Right renal pelvis (tissue), 4 donors: ENCODE results near the gene HOGA1. TPM values are rescaled to one million over a fixed set of nuclear protein-coding genes. Genes with fewer than 3 reads are reported as not detected.
"Not testable (repeated sequence)": the region's sequence is repeated elsewhere in the genome, so short reads cannot be mapped to it uniquely, and the experiment has no call there.

Source experiments
- DNase-seq, 4 donors: peaks; one replicate each; pipeline ENCODE4 v3.0.0-alpha.2; 2013; ENCODE audit warnings: low read depth in 4 of 4, low spot score in 3 of 4, missing footprints in 1 of 4
- polyA plus RNA-seq, 4 donors: library from polyadenylated mRNA; unstranded; fragments of 120-200 nt; gene quantifications; one replicate each; pipeline ENCODE4 v1.2.1, GENCODE V29; 2013; ENCODE audit not compliant: insufficient read length in 4 of 4

The HOGA1 gene
- polyA plus RNA-seq, 4 donors = 37.5 to 55.6 (median 47.2) TPM

GRCh38 chr10:97553575-97554031, 30.6 kb upstream of the HOGA1 start:
- no peak for DNase-seq

DNA sequence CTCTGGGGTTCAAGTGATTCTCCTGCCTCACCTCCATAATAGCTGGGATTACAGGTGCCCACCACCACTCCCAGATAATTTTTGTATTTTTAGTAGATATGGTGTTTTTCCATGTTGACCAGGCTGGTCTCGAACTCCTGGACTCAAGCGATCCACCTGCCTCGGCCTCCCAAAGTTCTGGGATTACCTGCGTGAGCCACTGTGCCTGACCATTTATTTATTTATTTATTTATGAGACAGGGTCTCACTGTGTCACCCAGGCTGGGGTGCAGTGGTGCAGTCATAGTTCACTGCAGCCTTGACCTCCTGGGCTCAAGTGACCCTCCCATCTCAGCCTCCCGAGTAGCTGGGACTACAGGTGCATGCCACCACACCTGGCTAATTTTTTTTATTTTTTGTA, 29.9 kb upstream of the HOGA1 start:
- DNase-seq = not testable (repeated sequence)

- DNase-seq = not testable (repeated sequence)
Measured at GRCh38 chr10:97555541-97555940, 28.6 kb upstream of the HOGA1 start.

DNA sequence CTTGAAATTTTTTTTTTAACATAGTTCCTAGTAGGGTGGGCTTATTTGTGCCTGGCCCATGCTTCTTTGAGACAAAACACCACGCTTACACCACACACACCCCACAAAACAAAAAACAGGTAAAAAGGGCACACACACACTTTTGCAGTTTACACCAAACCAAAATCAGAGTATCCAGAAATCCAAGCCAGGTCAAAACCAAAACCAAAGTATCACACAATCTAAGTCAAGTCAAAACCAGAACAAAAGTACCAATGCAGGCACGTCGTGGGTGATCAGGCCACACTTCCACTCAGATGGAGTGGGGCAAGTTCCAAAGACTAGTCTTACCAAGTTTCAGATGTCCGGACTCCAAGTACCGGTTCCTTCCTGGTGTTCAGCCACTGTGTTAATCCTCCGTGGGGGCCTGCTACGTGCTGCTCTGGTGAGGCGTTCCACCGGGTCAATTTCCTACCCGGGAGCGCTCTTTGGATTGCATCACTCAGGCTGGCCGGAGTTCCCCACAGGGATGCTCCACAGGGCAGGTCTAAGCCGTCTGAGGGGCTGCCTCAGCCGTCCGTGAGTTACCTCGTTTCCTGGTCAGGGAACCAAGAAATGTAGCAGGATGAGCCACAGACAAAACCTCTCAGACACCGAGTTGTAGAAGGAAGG, 23.3 kb upstream of the HOGA1 start:
- DNase-seq = not testable (repeated sequence)

DNA sequence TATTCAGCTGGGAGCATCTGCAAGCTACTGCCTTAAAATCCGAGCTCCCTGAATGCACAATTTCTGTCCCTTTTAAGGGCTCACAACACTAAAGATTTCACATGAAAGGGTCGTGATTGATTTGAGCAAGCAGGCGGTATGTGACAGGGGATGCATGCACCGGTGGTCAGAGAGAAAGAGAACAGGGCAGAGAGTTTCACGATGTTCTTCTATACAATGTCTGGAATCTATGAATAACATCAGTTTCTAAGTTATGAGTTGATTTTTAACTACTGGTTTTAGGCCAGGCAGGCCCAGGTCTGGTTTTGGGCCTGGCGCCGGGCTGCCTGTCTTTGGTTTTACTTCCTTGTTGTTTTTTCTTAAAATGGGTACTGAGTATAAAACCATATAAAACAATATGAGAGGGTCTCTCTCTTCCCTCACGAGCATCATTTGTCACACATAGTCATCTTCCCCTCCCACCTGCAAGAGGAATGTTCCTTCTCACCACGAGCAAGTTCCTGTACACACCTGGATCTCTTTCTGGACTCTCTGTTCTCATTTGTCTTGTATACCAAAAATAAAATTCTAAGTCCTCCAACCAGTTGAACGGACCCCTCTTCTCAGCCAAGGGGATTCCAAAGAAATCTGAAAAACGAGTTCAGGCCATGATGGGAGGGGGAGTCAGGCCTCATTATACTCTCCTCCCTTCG, 22.7 kb upstream of the HOGA1 start:
- not testable (repeated sequence) for DNase-seq

DNA sequence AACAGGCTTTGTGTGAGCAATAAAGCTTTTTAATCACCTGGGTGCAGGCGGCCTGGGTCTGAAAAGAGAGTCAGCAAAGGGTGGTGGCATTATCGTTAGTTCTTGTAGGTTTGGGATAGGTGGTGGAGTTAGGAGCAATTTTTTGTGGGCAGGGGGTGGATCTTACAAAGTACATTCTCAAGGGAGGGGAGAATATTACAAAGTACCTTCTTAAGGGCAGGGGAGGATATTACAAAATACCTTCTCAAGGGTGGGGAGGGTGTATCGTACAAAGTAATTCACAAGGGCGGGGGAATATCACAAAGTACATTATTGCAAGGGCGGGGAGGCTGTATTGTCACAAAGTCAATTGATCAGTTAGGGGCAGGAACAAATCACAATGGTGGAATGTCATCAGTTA, 21.9 kb upstream of the HOGA1 start:
- DNase-seq = not testable (repeated sequence)

- DNase-seq = no peak
Measured at GRCh38 chr10:97563337-97563736, 20.9 kb upstream of the HOGA1 start.

GRCh38 chr10:97564776-97565175, 19.4 kb upstream of the HOGA1 start:
- no peak for DNase-seq

GRCh38 chr10:97566336-97566996, 17.7 kb upstream of the HOGA1 start:
- no peak for DNase-seq

DNA sequence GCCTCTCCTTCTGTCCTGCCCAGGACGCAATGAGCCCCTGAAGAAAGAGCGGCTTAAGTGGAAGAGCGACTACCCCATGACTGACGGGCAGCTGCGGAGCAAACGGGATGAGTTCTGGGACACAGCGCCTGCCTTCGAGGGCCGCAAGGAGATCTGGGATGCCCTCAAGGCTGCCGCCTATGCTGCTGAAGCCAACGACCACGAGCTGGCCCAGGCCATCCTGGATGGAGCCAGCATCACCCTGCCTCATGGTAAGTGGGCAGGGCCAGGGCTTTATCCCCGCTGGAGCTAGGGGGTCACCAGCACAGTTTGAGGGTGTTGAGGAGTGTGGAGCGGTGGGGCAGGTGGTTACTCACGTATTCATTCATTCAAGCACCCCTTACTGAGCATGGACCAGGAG, 16.3 kb upstream of the HOGA1 start:
- DNase-seq = no peak

DNA sequence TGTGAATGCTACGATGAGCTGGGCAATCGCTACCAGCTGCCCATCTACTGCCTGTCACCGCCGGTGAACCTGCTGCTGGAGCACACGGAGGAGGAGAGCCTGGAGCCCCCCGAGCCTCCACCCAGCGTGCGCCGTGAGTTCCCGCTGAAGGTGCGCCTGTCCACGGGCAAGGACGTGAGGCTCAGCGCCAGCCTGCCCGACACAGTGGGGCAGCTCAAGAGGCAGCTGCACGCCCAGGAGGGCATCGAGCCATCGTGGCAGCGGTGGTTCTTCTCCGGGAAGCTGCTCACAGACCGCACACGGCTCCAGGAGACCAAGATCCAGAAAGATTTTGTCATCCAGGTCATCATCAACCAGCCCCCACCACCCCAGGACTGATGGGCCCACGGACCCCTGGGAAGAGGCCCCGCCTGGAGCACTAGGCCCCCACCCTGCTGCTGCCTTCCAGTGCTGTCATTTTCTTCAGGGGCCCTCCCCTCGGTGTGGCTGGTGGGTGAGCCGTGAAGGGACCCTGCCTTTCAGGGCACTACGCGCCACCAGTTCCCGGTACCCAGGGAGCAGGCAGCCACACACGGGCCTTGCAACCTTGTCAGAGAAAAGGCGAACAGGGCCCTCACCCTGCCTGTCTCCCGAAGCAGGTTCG, 13.9 kb upstream of the HOGA1 start:
- no peak for DNase-seq

DNA sequence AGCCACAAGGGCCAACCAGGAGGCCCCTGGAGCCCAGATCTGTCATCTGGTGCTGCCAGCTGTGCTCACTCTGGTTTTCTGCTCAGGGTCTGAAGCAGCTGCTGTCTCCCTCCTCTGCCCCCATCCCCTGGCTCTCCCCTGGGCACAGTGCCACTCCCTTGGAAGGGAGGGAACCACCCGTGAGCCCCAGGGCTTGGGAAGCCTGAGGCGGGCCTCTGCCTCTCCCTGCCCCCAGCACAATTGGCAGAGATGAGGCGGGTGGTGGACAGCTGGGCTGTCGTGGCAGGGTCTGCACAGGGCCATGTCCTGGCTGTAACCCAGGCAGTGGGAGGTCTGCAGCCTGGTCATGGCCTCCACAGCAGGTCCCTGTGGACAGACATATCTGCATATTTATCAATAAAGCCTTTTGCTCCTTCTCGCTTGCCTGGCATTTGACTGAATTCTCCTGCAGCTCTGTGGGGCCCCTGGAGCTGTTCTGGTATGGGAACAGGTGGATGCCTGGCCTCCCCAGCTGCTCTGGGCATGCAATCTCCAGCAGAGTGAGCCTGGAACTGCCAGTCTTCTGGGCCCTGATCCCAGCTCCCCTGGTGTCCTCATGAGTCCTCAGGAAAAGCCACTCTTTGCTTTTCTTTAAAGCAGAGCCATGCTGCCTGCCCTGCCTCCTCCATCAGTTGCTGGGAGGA, 13.3 kb upstream of the HOGA1 start:
- no peak for DNase-seq

GRCh38 chr10:97571622-97572021, 12.6 kb upstream of the HOGA1 start:
- no peak for DNase-seq

- DNase-seq = peak in 2 of 4 donors; percentile 54 to 61
Measured at GRCh38 chr10:97572214-97572989, 11.8 kb upstream of the HOGA1 start, which contains the start of gene ANKRD2. TSS of gene ANKRD2 (plus strand) at chr10:97572779. CDS start at chr10:97572789, 10 bp downstream.

DNA sequence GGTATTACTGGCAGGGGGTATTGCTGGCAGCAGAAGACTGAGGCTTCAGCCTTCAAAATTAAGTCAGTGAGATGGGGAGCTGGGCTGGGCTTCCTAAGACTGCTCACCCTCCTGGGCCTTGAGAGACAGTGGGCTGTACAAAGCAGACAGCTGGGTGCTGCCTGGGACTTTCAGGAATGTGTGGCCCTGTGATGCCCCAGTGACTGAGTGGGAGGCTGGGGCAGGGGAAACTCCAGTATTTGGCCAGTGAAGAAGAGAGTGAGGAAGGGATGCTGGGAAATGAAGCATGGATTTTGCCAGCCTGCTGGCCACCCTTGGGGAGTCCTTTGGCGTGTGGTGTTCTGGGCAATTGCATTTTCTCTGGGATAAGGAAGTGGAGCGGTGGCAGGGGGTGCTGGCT, 11.2 kb upstream of the HOGA1 start:
- no peak for DNase-seq

DNA sequence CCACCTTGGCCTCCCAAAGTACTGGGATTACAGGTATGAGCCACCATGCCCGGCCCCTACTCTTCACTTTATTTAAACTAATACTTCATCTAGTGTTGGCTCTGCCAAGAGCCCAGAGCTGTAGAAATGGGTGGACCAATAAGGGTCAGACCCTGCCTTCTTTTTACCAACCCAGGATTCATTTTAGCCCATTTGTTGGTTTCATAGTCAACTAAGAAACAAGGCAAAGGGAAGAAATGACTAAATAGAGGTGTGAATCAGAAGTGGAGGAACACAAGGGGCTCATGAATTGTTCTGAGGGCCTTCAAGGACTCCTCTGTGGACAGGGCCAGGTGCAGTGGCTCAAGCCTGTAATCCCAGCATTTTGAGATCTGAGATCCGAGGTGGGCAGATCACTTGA, 10.5 kb upstream of the HOGA1 start:
- no peak for DNase-seq

- DNase-seq = peak in 3 of 4 donors; percentile 44 to 74 (median 52)
Measured at GRCh38 chr10:97574374-97575126, 9.6 kb upstream of the HOGA1 start.

- no peak for DNase-seq
Measured at GRCh38 chr10:97575127-97575668, 9.0 kb upstream of the HOGA1 start.

DNA sequence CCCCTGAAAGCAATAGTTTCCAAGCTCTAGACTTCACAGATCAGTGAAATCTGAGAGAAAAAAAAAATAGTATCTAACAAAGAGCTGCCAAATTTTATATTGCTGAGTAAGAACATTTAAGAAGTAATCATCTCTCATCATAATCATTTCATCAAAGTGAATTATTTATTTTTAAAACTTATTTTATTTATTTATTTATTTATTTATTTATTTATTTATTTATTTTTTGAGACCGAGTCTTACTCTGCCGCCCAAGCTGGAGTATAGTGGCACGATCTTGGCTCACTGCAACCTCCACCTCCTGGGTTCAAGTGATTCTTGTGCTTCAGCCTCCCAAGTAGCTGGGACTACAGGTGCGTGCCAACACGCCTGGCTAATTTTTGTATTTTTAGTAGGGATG, 7.7 kb upstream of the HOGA1 start:
- DNase-seq = not testable (repeated sequence)
